ENCODE measurements around the gene MMP10.
"Not testable (repeated sequence)": the region's sequence is repeated elsewhere in the genome, so short reads cannot be mapped to it uniquely, and the experiment has no call there.

The MMP10 gene

DNA sequence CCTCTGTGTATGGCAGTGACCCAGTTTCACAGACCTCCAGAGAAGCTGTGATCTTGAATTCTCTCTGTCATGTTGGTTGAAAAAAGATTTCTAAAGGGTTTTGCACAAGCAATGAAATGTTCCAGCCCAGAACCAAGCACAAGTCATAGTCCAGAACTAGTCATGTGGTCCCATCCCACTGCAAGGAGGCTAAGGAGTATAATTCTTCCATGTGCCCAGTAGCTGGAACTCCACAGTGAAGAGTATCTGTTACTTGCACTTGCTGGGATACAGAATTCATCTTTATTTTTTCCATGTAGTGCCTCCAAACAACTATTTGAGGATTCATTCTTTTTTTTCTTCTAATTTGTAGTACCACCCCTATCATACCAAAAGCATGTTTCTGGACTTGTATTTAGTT is 45.8 kb downstream of the MMP10 start:
- Mint-ChIP-seq H3K27me3 (peaks cover 30% of the 10 kb centered on the region), H3K36me3 (ENCODE audit: insufficient read depth) (no peaks in the 10 kb centered on the region), H3K4me1 (no peaks in the 10 kb centered on the region), H3K4me3 (no peak overlapping the region), H3K9me3 (no peaks in the 10 kb centered on the region), H3K27ac (ENCODE audit: low read depth) (no peak overlapping the region)
- DNase-seq (ENCODE audit: low spot score in 2 of 2) (no peak), ATAC-seq (replicated peaks; ENCODE audit: extremely low read depth, poor library complexity, severe bottlenecking) (no peak)

DNA sequence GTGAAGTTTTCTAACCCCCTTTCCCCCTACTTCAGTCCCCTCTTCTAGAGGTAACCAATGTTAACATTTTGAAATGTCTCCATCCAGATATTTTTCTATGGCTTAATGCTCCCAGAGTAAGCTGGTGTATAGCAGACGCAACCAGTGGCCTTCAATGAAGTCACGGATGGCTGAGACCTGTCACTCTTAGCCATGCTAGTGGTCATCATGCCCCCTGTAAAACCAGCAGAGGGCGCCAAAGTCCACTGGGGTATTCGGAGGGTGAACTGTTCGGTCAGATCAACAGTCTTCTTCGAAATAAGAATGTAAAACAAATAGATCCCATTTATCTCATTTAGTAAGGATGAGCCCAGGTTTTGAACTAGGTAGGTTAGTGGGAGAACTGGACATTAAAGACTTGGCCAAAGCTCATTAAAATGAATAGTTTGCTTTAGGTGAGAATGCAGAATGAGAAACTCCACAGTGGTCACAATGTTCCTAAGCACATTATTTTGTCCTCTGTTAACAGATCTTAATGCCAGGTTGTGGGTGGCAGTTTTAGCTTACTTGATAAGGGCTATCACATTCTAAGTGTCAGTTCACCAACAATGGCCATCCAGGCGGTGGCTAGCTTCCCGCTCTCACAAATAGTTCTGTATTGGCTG is 47.1 kb downstream of the MMP10 start:
- Mint-ChIP-seq H3K4me1 (no peaks in the 10 kb centered on the region), H3K4me3 (no peak overlapping the region)
- ATAC-seq (replicated peaks; ENCODE audit: extremely low read depth, poor library complexity, severe bottlenecking): no peak

DNA sequence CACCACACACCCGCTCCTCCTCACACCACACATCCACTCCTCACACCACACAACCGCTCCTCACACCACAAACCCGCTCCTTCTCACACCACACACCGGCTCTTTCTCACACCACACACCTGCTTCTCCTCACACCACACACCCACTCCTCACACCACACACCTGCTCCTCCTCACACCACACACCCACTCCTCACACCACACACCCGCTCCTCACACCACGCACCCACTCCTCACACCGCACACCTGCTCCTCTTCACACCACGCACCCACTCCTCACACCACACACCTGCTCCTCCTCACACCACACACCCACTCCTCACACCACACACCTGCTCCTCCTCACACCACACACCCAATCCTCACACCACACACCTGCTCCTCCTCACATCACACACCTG is 49.5 kb downstream of the MMP10 start:
- H3K27me3 Mint-ChIP-seq: peaks cover 41% of the 10 kb centered on the region
- not testable (repeated sequence) for H3K27ac Mint-ChIP-seq (ENCODE audit: low read depth); DNase-seq (ENCODE audit: low spot score in 2 of 2); H3K4me1 Mint-ChIP-seq; ATAC-seq (replicated peaks; ENCODE audit: extremely low read depth, poor library complexity, severe bottlenecking); H3K9me3 Mint-ChIP-seq; H3K4me3 Mint-ChIP-seq; H3K36me3 Mint-ChIP-seq (ENCODE audit: insufficient read depth)

More for the DNA sequence above, 47.1 kb downstream of the MMP10 start:
- no peaks in the 10 kb centered on the region for H3K36me3 Mint-ChIP-seq (ENCODE audit: insufficient read depth)
- H3K27ac Mint-ChIP-seq (ENCODE audit: low read depth): no peak overlapping the region
- no peak for DNase-seq (ENCODE audit: low spot score in 2 of 2)
- peaks cover 34% of the 10 kb centered on the region for H3K27me3 Mint-ChIP-seq
- no peaks in the 10 kb centered on the region for H3K9me3 Mint-ChIP-seq

DNA sequence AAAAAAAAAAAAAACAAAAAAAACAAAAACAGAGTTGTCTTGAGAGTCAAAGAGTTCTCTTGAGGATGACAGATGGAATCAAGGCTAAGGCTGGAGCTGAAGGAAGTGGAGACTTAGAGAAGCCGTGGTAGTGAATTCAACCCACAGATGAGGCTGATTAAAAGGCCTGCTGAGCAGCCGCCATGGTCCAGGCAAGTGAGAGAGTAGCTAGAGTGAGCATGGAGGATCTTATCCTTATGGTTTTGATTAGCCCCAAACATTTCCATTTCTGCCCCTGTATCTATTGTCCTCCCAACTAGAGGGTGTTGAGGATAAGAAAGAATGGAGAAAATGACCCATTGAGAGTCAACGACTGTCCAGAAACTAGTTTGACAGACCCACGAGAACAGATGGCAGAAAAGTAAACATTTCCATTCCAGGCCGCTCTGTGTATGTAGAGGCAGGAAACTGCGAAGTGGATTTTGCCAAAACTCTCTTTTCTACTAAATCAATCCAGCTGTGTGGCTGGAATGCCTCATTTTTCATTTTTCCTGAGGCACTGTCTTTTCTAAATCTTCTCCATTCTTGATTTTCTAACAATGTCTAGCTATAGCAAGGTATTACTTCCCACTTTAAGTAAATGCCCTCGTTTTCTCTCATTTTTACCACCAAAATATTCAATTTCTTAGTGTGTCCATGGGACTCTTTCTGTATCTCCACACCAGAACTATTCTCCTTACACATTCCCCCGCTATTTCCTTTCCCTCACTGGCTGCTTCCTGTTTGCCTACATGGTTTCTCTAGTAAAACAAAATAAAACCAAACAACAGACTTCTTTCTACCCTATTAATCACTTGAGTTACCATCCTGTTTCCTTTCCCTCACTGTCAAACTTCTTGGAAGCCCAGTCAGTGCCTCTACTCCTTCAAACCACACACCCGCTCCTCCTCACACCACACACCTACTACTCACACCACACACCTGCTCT is 50.3 kb downstream of the MMP10 start:
- Mint-ChIP-seq H3K27me3 (peaks cover 42% of the 10 kb centered on the region), H3K4me3 (no peak overlapping the region), H3K9me3 (no peaks in the 10 kb centered on the region), H3K27ac (ENCODE audit: low read depth) (no peak overlapping the region), H3K4me1 (no peaks in the 10 kb centered on the region), H3K36me3 (ENCODE audit: insufficient read depth) (no peaks in the 10 kb centered on the region)
- ATAC-seq (replicated peaks; ENCODE audit: extremely low read depth, poor library complexity, severe bottlenecking) (no peak), DNase-seq (ENCODE audit: low spot score in 2 of 2) (no peak)

DNA sequence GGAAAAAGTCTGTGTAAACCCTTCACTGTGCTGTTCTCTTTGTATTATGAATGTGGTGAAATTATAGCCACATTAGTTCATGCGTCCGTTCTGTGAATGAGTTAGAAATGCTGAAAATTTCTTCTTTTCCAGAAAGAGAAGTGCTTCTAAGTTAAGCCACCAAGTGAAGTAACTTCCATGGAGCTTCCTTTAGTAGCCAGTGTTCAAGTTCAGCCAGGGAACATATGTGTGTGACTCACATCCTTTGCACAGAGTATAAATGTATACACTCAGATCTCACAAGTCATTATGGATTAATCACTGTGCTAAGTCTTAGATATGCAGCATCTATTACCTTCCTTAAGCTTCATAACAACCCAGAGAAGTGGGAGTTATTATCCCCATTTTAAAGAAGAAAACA is 52.5 kb downstream of the MMP10 start:
- Mint-ChIP-seq H3K27me3 (peaks cover 32% of the 10 kb centered on the region), H3K9me3 (no peaks in the 10 kb centered on the region), H3K4me1 (no peaks in the 10 kb centered on the region), H3K4me3 (no peak overlapping the region), H3K27ac (ENCODE audit: low read depth) (no peak overlapping the region), H3K36me3 (ENCODE audit: insufficient read depth) (no peaks in the 10 kb centered on the region)
- ATAC-seq (replicated peaks; ENCODE audit: extremely low read depth, poor library complexity, severe bottlenecking) (no peak), DNase-seq (ENCODE audit: low spot score in 2 of 2) (no peak)

DNA sequence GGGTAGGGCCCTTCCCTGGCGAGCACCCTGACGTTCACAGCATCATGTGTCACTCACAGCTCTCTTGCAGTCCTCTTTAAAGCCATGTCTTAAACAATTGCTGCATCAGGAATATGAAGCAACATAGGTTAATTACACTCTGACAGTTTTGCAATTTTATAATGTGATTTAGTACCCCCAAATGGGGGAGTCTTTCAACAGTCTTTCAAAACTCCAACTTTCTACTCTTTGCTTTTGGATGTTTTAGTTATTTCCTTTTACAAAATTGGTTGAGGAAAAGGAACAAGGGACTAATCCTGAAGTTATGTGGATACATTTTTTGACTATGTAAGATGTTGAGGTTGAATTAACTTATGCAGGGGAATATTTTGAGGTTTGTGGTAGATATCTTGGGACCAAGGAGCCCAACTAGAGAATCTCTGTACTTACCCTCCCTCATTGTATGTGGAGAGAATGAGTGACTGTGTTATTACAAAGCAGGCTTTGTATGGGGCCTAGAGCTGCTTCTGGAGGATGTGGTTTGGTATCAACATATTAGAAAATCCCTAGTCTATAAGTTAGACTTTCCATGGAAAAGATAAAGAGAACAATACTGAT is 55.4 kb downstream of the MMP10 start, which contains the start of gene MMP8:
Gene MMP8, minus strand, starts transcription at position 51 of the 597 bp plus-strand sequence. CDS start 99 bp downstream, outside the sequence.
- Mint-ChIP-seq H3K27ac (ENCODE audit: low read depth) (no peak within 1 kb of the TSS), H3K27me3 (peaks cover 32% of the 10 kb centered on the region), H3K9me3 (no peaks in the 10 kb centered on the region), H3K4me1 (no peaks in the 10 kb centered on the region), H3K36me3 (ENCODE audit: insufficient read depth) (no peaks in the 10 kb centered on the region), H3K4me3 (no peak within 1 kb of the TSS)
- ATAC-seq (replicated peaks; ENCODE audit: extremely low read depth, poor library complexity, severe bottlenecking): no peak
- no peak for DNase-seq (ENCODE audit: low spot score in 2 of 2)

DNA sequence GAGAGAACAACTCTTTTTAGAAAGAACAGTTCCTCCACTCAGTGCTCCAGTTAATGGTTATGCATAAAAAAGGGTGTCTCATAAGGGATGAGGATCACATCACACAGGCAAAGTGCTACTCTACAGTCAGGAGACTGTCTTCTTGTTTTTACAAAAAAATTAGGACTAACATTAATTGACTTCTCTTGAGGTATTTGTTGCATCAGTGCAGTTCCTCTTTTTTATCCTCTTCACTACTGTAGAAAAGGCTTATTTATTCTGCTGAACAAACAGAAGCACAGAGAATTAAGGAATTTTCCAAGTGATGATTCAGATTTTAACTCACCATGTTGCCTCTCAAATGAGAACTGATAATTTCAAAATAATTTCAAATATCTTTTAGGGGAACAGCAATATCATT is 57.6 kb downstream of the MMP10 start:
- no peak for ATAC-seq (replicated peaks; ENCODE audit: extremely low read depth, poor library complexity, severe bottlenecking)
- Mint-ChIP-seq H3K4me3 (no peak overlapping the region), H3K27ac (ENCODE audit: low read depth) (no peak overlapping the region), H3K9me3 (no peaks in the 10 kb centered on the region), H3K4me1 (no peaks in the 10 kb centered on the region), H3K36me3 (ENCODE audit: insufficient read depth) (no peaks in the 10 kb centered on the region), H3K27me3 (peaks cover 28% of the 10 kb centered on the region)
- DNase-seq (ENCODE audit: low spot score in 2 of 2): no peak
